ENCODE results near the gene TPRN. TPM values are rescaled to one million over a fixed set of nuclear protein-coding genes. Genes with fewer than 3 reads are reported as not detected.

Gene TPRN
- total and polyA plus RNA-seq, 9 of the 15 experiments (the other 6 are each of a cell fraction or from before 2014, with no cell fraction given): 0.31 to 31.9 (median 4.4) TPM

DNA sequence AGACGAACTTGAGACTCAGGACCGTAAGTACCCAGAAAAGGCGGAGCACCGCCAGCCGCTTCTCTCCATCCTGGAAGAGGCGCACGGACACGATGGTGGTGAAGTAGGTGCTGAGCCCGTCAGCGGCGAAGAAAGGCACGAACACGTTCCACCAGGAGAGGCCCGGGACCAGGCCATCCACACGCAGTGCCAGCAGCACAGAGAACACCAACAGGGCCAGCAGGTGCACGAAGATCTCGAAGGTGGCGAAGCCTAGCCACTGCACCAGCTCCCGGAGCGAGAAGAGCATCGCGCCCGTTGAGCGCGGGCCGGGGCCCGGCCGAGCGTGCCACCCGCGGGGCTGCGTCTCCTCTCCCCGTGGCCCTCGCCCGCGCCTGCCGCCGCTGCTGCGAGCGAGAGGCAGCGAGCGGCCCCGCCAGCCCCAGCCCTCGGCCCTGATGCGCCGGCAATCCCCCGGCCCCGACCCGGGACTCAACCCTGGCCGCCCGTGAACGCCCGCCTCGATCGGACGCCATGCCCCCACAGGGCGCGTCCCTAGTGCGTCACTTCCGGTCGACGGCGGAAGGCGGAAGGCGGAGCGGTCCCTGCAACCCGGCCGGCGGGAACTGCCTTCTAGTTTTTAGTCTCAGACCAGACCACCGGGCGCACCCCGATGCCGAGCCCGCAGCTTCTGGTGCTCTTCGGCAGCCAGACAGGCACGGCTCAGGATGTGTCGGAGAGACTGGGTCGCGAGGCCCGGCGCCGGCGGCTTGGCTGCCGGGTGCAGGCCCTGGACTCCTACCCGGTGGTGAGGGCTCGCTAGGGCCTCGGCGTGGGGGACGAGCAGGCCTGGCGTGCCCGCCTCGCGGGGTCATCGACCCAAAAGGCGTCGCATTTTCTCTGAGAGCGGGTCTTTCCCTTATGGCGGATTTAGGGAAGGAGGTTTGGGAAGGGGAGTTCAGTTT is 4.9 kb upstream of the TPRN start, which contains the start of the genes NDOR1 and TMEM203 (continued):
- TF ChIP-seq KLF1 (tag; IDR thresholded peaks at IDR 0.05) (peak; percentile 76), ZBTB7A (IDR thresholded peaks at IDR 0.05; ENCODE audit: borderline replicate concordance, control insufficient read depth, low read depth, low read length) (peak; percentile 47; the same call in 1 of the 2 replicates), FIP1L1 (IDR thresholded peaks at IDR 0.05; ENCODE audit: low read depth, low read length, poor library complexity, severe bottlenecking) (peak; percentile 71), BHLHE40 (IDR thresholded peaks at IDR 0.05; ENCODE audit: low read length) (0 out of 2 replicates have a peak, but pooled peaks have one; percentile 10), ATF1 (CRISPR knock-in tag; IDR thresholded peaks at IDR 0.05) (peak; percentile 94), ATF1 (tag; IDR thresholded peaks at IDR 0.05) (peak; percentile 98), ATF7 (IDR thresholded peaks at IDR 0.05) (peak; percentile 75), SIX5 (IDR thresholded peaks at IDR 0.05; ENCODE audit: borderline replicate concordance in 1 of 2, insufficient read depth in 1 of 2, low read depth in 1 of 2, low read length in 2 of 2) (peak; percentile 31 to 40; a peak in 2 of 4 replicates), ZNF175 (CRISPR knock-in tag; IDR thresholded peaks at IDR 0.05; ENCODE audit: low read depth) (no peak), SIN3A (IDR thresholded peaks at IDR 0.05; ENCODE audit: borderline replicate concordance in 2 of 2, control insufficient read depth in 1 of 2, low read depth in 2 of 2, low read length in 2 of 2) (peak; percentile 94 to 95), NEUROD1 (IDR thresholded peaks at IDR 0.05; ENCODE audit: borderline replicate concordance, low read depth, low read length, partially characterized antibody) (peak; percentile 35), ZNF57 (CRISPR knock-in tag; IDR thresholded peaks at IDR 0.05) (no peak), RBFOX2 (IDR thresholded peaks at IDR 0.05; ENCODE audit: low read depth, low read length) (peak; percentile 94), KDM4B (IDR thresholded peaks at IDR 0.05; ENCODE audit: borderline replicate concordance in 2 of 2, low read depth in 1 of 2) (peak in 1 of 2 experiments; percentile 90; a peak in 2 of 4 replicates), YY1 (IDR thresholded peaks at IDR 0.05; ENCODE audit: borderline replicate concordance in 1 of 3, control insufficient read depth in 1 of 3, extremely low read depth in 1 of 3, insufficient read depth in 3 of 3, insufficient read length in 1 of 3, insufficient replicate concordance in 2 of 3, low read depth in 1 of 3, low read length in 2 of 3) (peak; percentile 66 to 96 (median 93)), CCNT2 (IDR thresholded peaks at IDR 0.05; ENCODE audit: borderline replicate concordance, extremely low read depth, insufficient read length, low read depth, low read length) (peak; percentile 56), NR2C1 (IDR thresholded peaks at IDR 0.05) (no peak), NR2C1 (tag; IDR thresholded peaks at IDR 0.05) (peak; percentile 50)
- TF ChIP-seq, protein P1, sequence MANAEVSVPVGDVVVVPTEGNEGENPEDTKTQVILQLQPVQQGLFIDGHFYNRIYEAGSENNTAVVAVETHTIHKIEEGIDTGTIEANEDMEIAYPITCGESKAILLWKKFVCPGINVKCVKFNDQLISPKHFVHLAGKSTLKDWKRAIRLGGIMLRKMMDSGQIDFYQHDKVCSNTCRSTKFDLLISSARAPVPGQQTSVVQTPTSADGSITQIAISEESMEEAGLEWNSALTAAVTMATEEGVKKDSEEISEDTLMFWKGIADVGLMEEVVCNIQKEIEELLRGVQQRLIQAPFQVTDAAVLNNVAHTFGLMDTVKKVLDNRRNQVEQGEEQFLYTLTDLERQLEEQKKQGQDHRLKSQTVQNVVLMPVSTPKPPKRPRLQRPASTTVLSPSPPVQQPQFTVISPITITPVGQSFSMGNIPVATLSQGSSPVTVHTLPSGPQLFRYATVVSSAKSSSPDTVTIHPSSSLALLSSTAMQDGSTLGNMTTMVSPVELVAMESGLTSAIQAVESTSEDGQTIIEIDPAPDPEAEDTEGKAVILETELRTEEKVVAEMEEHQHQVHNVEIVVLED (CRISPR knock-in tag; IDR thresholded peaks at IDR 0.05): peak; percentile 65
- TF ChIP-seq, protein P2, sequence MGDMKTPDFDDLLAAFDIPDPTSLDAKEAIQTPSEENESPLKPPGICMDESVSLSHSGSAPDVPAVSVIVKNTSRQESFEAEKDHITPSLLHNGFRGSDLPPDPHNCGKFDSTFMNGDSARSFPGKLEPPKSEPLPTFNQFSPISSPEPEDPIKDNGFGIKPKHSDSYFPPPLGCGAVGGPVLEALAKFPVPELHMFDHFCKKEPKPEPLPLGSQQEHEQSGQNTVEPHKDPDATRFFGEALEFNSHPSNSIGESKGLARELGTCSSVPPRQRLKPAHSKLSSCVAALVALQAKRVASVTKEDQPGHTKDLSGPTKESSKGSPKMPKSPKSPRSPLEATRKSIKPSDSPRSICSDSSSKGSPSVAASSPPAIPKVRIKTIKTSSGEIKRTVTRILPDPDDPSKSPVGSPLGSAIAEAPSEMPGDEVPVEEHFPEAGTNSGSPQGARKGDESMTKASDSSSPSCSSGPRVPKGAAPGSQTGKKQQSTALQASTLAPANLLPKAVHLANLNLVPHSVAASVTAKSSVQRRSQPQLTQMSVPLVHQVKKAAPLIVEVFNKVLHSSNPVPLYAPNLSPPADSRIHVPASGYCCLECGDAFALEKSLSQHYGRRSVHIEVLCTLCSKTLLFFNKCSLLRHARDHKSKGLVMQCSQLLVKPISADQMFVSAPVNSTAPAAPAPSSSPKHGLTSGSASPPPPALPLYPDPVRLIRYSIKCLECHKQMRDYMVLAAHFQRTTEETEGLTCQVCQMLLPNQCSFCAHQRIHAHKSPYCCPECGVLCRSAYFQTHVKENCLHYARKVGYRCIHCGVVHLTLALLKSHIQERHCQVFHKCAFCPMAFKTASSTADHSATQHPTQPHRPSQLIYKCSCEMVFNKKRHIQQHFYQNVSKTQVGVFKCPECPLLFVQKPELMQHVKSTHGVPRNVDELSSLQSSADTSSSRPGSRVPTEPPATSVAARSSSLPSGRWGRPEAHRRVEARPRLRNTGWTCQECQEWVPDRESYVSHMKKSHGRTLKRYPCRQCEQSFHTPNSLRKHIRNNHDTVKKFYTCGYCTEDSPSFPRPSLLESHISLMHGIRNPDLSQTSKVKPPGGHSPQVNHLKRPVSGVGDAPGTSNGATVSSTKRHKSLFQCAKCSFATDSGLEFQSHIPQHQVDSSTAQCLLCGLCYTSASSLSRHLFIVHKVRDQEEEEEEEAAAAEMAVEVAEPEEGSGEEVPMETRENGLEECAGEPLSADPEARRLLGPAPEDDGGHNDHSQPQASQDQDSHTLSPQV (IDR thresholded peaks at IDR 0.05): 0 out of 2 replicates have a peak, but pooled peaks have one; percentile 30
